ENCODE results near the gene SLC38A11. TPM values are rescaled to one million over a fixed set of nuclear protein-coding genes. Genes with fewer than 3 reads are reported as not detected.

SLC38A11 gene
- polyA plus RNA-seq, 4 donors: 0.22 to 22.8 (median 3.7) TPM

Other genes starting within 250 kb of the SLC38A11 start
- 10 to 100 TPM in 2 of 4 donors, 1 to 10 TPM in 2; 5.4 to 72.0 (median 7.8) TPM for gene COBLL1, start 113.7 kb downstream of the SLC38A11 start, polyA plus RNA-seq
- 1 to 10 TPM in 1 of 4 donors, under 1 TPM in 2, not detected in 1; 0.27 to 3.7 (median 0.60) TPM for gene SCN3A, start 248.5 kb upstream of the SLC38A11 start, polyA plus RNA-seq